Measurements from ENCODE around the gene SLC5A10. TPM values are rescaled to one million over a fixed set of nuclear protein-coding genes. Genes with fewer than 3 reads are reported as not detected.
A peak's percentile ranks its signal among the peaks of the same experiment; 100 is the strongest.

SLC5A10 gene
- total RNA-seq, 1 experiment from 2014 or later, result not detected

- Histone ChIP-seq H3K27ac (ENCODE audit: insufficient read length, low read depth, low read length) (no peak overlapping the region), H3K27me3 (ENCODE audit: insufficient read depth, low read length) (no peaks in the 10 kb centered on the region), H2BK15ac (ENCODE audit: low read depth, low read length) (no peak overlapping the region), H3T11ph (ENCODE audit: low read length) (no peak overlapping the region), H2BK20ac (ENCODE audit: low read depth, low read length, poor library complexity, severe bottlenecking) (no peak overlapping the region), H3K56ac (ENCODE audit: insufficient read length, low read depth, low read length) (no peak overlapping the region), H3K4me2 (ENCODE audit: insufficient read depth, insufficient read length, low read length) (no peak overlapping the region), H2BK5ac (ENCODE audit: insufficient read length, low read length) (no peak overlapping the region), H4K91ac (ENCODE audit: insufficient read length, low read depth, low read length) (no peak overlapping the region), H4K8ac (replicated peaks; ENCODE audit: insufficient read length, low read depth, low read length) (no peak overlapping the region), H3K4ac (ENCODE audit: low read depth, low read length) (no peak overlapping the region), H3K14ac (ENCODE audit: insufficient read depth, low read length) (no peak overlapping the region), H3K9me3 (ENCODE audit: control insufficient read depth, low read depth, low read length) (no peaks in the 10 kb centered on the region), H3K23me2 (ENCODE audit: insufficient read length, low read depth, low read length, poor library complexity, severe bottlenecking) (peaks cover 12% of the 10 kb centered on the region), H3K79me2 (ENCODE audit: insufficient read depth, low read length) (peaks cover 4% of the 10 kb centered on the region; the same call in 1 of the 2 replicates), H3K79me1 (ENCODE audit: insufficient read depth, low read depth, low read length, poor library complexity, severe bottlenecking) (peaks cover 9% of the 10 kb centered on the region), H4K20me1 (ENCODE audit: control insufficient read depth, insufficient read depth, insufficient read length) (no peaks in the 10 kb centered on the region), H3K4me1 (ENCODE audit: insufficient read depth, low read length) (no peaks in the 10 kb centered on the region; the same call in 1 of the 2 replicates), H4K5ac (ENCODE audit: insufficient read length, low read depth, low read length) (no peak overlapping the region), H2BK120ac (ENCODE audit: low read depth, low read length, poor library complexity, severe bottlenecking) (no peak overlapping the region), H2AFZ (ENCODE audit: low read length) (no peak overlapping the region), H3K9ac (ENCODE audit: extremely low read depth, insufficient read length, low read length) (no peak overlapping the region), H3K18ac (ENCODE audit: insufficient read length, low read depth, low read length) (no peak overlapping the region), H2BK12ac (ENCODE audit: insufficient read length, low read depth, low read length) (no peak overlapping the region), H2AK5ac (ENCODE audit: insufficient read length, low read length) (no peak overlapping the region), H3K23ac (ENCODE audit: insufficient read length, low read depth, low read length) (no peak overlapping the region)
- Mint-ChIP-seq H3K4me1 (peaks cover 21 to 38% of the 10 kb centered on the region in 2 experiments), H3K27me3 (ENCODE audit: low read depth) (peaks cover 5% of the 10 kb centered on the region; the same call in 1 of the 2 replicates), H3K36me3 (ENCODE audit: insufficient read depth in 1 of 3, low read depth in 3 of 3) (peaks cover 0 to 14% (median 13%) of the 10 kb centered on the region in 3 experiments; a peak in 6 of 7 replicates), H3K4me3 (peak overlapping the region in 1 of 2 experiments; percentile 53; a peak in 1 of 5 replicates), H3K27ac (no peak overlapping the region), H3K9me3 (peaks cover 3 to 8% of the 10 kb centered on the region in 2 experiments; a peak in 4 of 5 replicates)
- TF ChIP-seq CTCF (conservative IDR thresholded peaks at IDR 0.05), result no peak
- DNase-seq, result no peak
These were observed 54.7 kb downstream of the SLC5A10 start for GRCh38 chr17:19006698-19007097.
